ENCODE data around the gene DCTN5. TPM values are rescaled to one million over a fixed set of nuclear protein-coding genes. Genes with fewer than 3 reads are reported as not detected.
"Not testable (repeated sequence)": the region's sequence is repeated elsewhere in the genome, so short reads cannot be mapped to it uniquely, and the experiment has no call there.

Gene DCTN5
- total RNA-seq, 5 donors from 2014 or later (not counting 1 experiment from before 2014, with no cell fraction given): 49.8 to 68.7 (median 59.9) TPM

- Mint-ChIP-seq H3K36me3 (no peaks in the 10 kb centered on the region), H3K27me3 (peaks cover 36 to 50% of the 10 kb centered on the region in 2 donors), H3K4me1 (no peaks in the 10 kb centered on the region), H3K27ac (no peak overlapping the region), H3K9me3 (no peaks in the 10 kb centered on the region), H3K4me3 (no peak overlapping the region)
- Histone ChIP-seq H3K27ac (ENCODE audit: low read length) (no peak overlapping the region), H3K36me3 (ENCODE audit: control insufficient read depth in 2 of 2, extremely low read depth in 1 of 2, insufficient read depth in 1 of 2, low read length in 1 of 2) (no peaks in the 10 kb centered on the region), H3K27me3 (replicated peaks in 1 of 2; ENCODE audit: control insufficient read depth in 2 of 2, extremely low read depth in 1 of 2, insufficient read depth in 2 of 2, low read length in 1 of 2) (peaks cover 7 to 41% of the 10 kb centered on the region in 2 experiments), H3K4me1 (ENCODE audit: control insufficient read depth in 1 of 2, extremely low read depth in 1 of 2, insufficient read depth in 2 of 2, low read length in 2 of 2) (no peaks in the 10 kb centered on the region), H3K9me3 (no peaks in the 10 kb centered on the region), H3K4me3 (ENCODE audit: control insufficient read depth in 1 of 2, extremely low read depth in 1 of 2, low read length in 1 of 2) (no peak overlapping the region)
- DNase-seq (no peak), ATAC-seq (replicated peaks in 1 of 4) (no peak)
- ChIA-PET CTCF (no interaction called here), POLR2A (no interaction called here)
- 100% methylated on average over 1 of the region's 5 CpGs for WGBS (ENCODE audit: insufficient coverage)
These were observed 75.2 kb downstream of the DCTN5 start for GRCh38 chr16:23716484-23716883.

DNA sequence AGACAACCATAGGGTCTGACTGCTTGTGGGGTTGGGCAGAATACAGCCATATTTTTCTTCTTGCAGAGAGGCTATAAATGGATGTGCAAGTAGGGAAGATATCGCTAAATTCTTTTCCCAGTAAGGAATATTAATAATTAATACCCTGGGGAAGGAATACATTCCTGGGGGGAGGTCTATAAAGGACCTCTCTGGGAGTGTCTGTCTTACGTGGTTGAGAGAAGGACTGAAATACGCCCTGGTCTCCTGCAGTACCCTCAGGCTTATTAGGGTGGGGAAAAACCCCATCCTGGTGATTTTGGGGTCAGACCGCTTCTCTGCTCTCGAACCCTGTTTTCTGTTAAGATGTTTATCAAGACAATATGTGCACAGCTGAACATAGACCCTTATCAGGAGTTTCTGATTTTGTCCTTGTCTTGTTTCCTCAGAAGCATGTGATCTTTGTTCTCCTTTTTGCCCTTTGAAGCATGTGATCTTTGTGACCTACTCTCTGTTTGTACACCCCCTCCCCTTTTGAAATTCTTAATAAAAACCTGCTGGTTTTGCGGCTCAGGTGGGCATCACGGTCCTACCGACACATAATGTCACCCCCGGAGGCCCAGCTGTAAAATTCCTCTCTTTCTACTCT lies 81.5 kb downstream of the DCTN5 start:
- CTCF ChIA-PET: interaction anchor here in 1 of 2 donors (0.5 kb wide), 1 partner anchor 9 kb away, joined by 3 read pairs; no protein-coding TSS in a partner anchor
- H3K36me3 Mint-ChIP-seq; H3K4me3 ChIP-seq (ENCODE audit: control insufficient read depth in 1 of 2, extremely low read depth in 1 of 2, low read length in 1 of 2); H3K27ac ChIP-seq (ENCODE audit: low read length); H3K9me3 Mint-ChIP-seq; H3K27ac Mint-ChIP-seq; H3K4me3 Mint-ChIP-seq; ATAC-seq (replicated peaks in 1 of 4); H3K4me1 Mint-ChIP-seq; POLR2A ChIA-PET; H3K4me1 ChIP-seq (ENCODE audit: control insufficient read depth in 1 of 2, extremely low read depth in 1 of 2, insufficient read depth in 2 of 2, low read length in 2 of 2); H3K27me3 ChIP-seq (replicated peaks in 1 of 2; ENCODE audit: control insufficient read depth in 2 of 2, extremely low read depth in 1 of 2, insufficient read depth in 2 of 2, low read length in 1 of 2); DNase-seq; H3K36me3 ChIP-seq (ENCODE audit: control insufficient read depth in 2 of 2, extremely low read depth in 1 of 2, insufficient read depth in 1 of 2, low read length in 1 of 2); H3K9me3 ChIP-seq: not testable (repeated sequence)
- peaks cover 12 to 20% of the 10 kb centered on the region in 2 donors for H3K27me3 Mint-ChIP-seq
- whole genome bisulfite sequencing (ENCODE audit: insufficient coverage): 100% methylated on average over 2 of the region's 9 CpGs

- Histone ChIP-seq H3K4me1 (ENCODE audit: control insufficient read depth in 1 of 2, extremely low read depth in 1 of 2, insufficient read depth in 2 of 2, low read length in 2 of 2) (peaks cover 0 to 4% of the 10 kb centered on the region in 2 experiments), H3K9me3 (no peaks in the 10 kb centered on the region), H3K27ac (ENCODE audit: low read length) (no peak overlapping the region), H3K36me3 (ENCODE audit: control insufficient read depth in 2 of 2, extremely low read depth in 1 of 2, insufficient read depth in 1 of 2, low read length in 1 of 2) (no peaks in the 10 kb centered on the region), H3K4me3 (ENCODE audit: control insufficient read depth in 1 of 2, extremely low read depth in 1 of 2, low read length in 1 of 2) (no peak overlapping the region), H3K27me3 (replicated peaks in 1 of 2; ENCODE audit: control insufficient read depth in 2 of 2, extremely low read depth in 1 of 2, insufficient read depth in 2 of 2, low read length in 1 of 2) (peaks cover 0 to 6% of the 10 kb centered on the region in 2 experiments)
- peaks cover 0 to 10% (median 10%) of the 10 kb centered on the region in 3 donors for H3K9me3 Mint-ChIP-seq
- ChIA-PET POLR2A (no interaction called here), CTCF (interaction anchor here in 1 of 2 donors (0.7 kb wide), 1 partner anchor 571 kb away, joined by 3 read pairs; no protein-coding TSS in a partner anchor)
- H3K27ac Mint-ChIP-seq: no peak overlapping the region
- DNase-seq (no peak), ATAC-seq (replicated peaks in 1 of 4) (no peak)
- whole genome bisulfite sequencing (ENCODE audit: insufficient coverage): 83% methylated on average over 2 of the region's 8 CpGs
- peaks cover 4% of the 10 kb centered on the region for H3K36me3 Mint-ChIP-seq
- peaks cover 17 to 18% of the 10 kb centered on the region in 2 donors for H3K27me3 Mint-ChIP-seq
- H3K4me3 Mint-ChIP-seq: no peak overlapping the region
- peaks cover 3 to 6% (median 3%) of the 10 kb centered on the region in 3 donors for H3K4me1 Mint-ChIP-seq
These were observed 83.0 kb downstream of the DCTN5 start for GRCh38 chr16:23724096-23724784.

GRCh38 chr16:23724785-23725131 lies 83.5 kb downstream of the DCTN5 start:
- H3K27me3 ChIP-seq (replicated peaks in 1 of 2; ENCODE audit: control insufficient read depth in 2 of 2, extremely low read depth in 1 of 2, insufficient read depth in 2 of 2, low read length in 1 of 2): peaks cover 0 to 6% of the 10 kb centered on the region in 2 experiments
- Mint-ChIP-seq H3K36me3 (peaks cover 4% of the 10 kb centered on the region), H3K27me3 (peaks cover 19 to 24% of the 10 kb centered on the region in 2 donors), H3K27ac (no peak overlapping the region), H3K9me3 (peaks cover 0 to 10% (median 10%) of the 10 kb centered on the region in 3 donors), H3K4me1 (peaks cover 3 to 6% (median 3%) of the 10 kb centered on the region in 3 donors), H3K4me3 (no peak overlapping the region)
- peaks cover 0 to 4% of the 10 kb centered on the region in 2 experiments for H3K4me1 ChIP-seq (ENCODE audit: control insufficient read depth in 1 of 2, extremely low read depth in 1 of 2, insufficient read depth in 2 of 2, low read length in 2 of 2)
- DNase-seq (no peak), ATAC-seq (replicated peaks in 1 of 4) (no peak)
- H3K27ac ChIP-seq (ENCODE audit: low read length): no peak overlapping the region
- WGBS (ENCODE audit: insufficient coverage): no CpG with 5 or more reads among the region's 3 CpGs
- POLR2A ChIA-PET: no interaction called here
- H3K9me3 ChIP-seq: no peaks in the 10 kb centered on the region
- H3K4me3 ChIP-seq (ENCODE audit: control insufficient read depth in 1 of 2, extremely low read depth in 1 of 2, low read length in 1 of 2): no peak overlapping the region
- no peaks in the 10 kb centered on the region for H3K36me3 ChIP-seq (ENCODE audit: control insufficient read depth in 2 of 2, extremely low read depth in 1 of 2, insufficient read depth in 1 of 2, low read length in 1 of 2)
- CTCF ChIA-PET: no interaction called here

GRCh38 chr16:23726710-23727109 lies 85.4 kb downstream of the DCTN5 start:
- ChIA-PET POLR2A (no interaction called here), CTCF (no interaction called here)
- Histone ChIP-seq H3K27ac (ENCODE audit: low read length) (no peak overlapping the region), H3K36me3 (ENCODE audit: control insufficient read depth in 2 of 2, extremely low read depth in 1 of 2, insufficient read depth in 1 of 2, low read length in 1 of 2) (no peaks in the 10 kb centered on the region), H3K9me3 (no peaks in the 10 kb centered on the region), H3K27me3 (replicated peaks in 1 of 2; ENCODE audit: control insufficient read depth in 2 of 2, extremely low read depth in 1 of 2, insufficient read depth in 2 of 2, low read length in 1 of 2) (peaks cover 0 to 6% of the 10 kb centered on the region in 2 experiments), H3K4me3 (ENCODE audit: control insufficient read depth in 1 of 2, extremely low read depth in 1 of 2, low read length in 1 of 2) (no peak overlapping the region), H3K4me1 (ENCODE audit: control insufficient read depth in 1 of 2, extremely low read depth in 1 of 2, insufficient read depth in 2 of 2, low read length in 2 of 2) (peaks cover 0 to 4% of the 10 kb centered on the region in 2 experiments)
- H3K36me3 Mint-ChIP-seq: peaks cover 4% of the 10 kb centered on the region
- DNase-seq: no peak
- H3K27me3 Mint-ChIP-seq: peaks cover 18 to 24% of the 10 kb centered on the region in 2 donors
- no peak overlapping the region for H3K27ac Mint-ChIP-seq
- H3K4me3 Mint-ChIP-seq: no peak overlapping the region
- H3K9me3 Mint-ChIP-seq: peaks cover 0 to 10% (median 8%) of the 10 kb centered on the region in 3 donors
- peaks cover 3 to 6% (median 3%) of the 10 kb centered on the region in 3 donors for H3K4me1 Mint-ChIP-seq
- no CpG with 5 or more reads among the region's 3 CpGs for WGBS (ENCODE audit: insufficient coverage)
- no peak for ATAC-seq (replicated peaks in 1 of 4)

Data from T-cell (primary cell).